GM21576 (cell line): Measurements from ENCODE around the gene GMDS.
A peak's percentile ranks its signal among the peaks of the same experiment; 100 is the strongest.

Experiments used
- ATAC-seq: cut with Tn5 transposase; IDR thresholded peaks from one replicate; pipeline ENCODE4 v1.9.1; 2021; ENCODE audit warnings: mild to moderate bottlenecking, moderate library complexity; ENCODE audit not compliant: unreplicated experiment

Gene GMDS

DNA sequence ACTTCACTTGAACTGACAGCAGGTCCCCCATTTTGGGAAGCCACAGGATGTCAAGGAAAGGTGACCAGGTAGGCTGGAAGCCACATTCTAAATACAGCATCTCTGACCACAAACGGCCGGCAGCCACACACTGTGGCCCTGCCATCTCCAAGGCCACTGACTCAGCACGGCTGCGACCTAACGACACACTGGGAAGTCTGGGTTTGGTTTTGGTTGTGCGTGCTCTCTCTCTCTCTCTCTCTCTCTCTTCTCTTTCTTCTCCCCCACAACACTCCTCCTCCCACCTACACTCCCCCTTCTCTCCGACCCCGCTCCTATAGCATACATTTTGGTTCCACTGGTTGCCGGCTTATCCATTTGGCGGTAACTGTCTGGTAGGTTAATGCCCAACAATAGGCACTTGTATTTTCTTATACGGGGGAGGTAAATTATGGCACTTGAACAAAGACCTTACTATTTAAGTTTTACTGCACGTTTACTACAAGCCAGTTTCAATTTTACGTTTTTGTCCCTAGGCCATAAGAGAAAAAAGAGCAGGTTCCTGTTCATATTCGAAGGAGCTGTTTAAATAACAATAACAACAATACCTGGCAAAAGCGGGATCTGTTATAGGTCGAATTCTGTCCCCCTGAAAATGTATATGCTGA, 103.6 kb downstream of the GMDS start:
- ATAC-seq, result no peak

- ATAC-seq, result no peak
Measured at GRCh38 chr6:2140438-2141128, 104.8 kb downstream of the GMDS start.

- no peak for ATAC-seq
Measured at GRCh38 chr6:2135401-2135800, 110.0 kb downstream of the GMDS start.

DNA sequence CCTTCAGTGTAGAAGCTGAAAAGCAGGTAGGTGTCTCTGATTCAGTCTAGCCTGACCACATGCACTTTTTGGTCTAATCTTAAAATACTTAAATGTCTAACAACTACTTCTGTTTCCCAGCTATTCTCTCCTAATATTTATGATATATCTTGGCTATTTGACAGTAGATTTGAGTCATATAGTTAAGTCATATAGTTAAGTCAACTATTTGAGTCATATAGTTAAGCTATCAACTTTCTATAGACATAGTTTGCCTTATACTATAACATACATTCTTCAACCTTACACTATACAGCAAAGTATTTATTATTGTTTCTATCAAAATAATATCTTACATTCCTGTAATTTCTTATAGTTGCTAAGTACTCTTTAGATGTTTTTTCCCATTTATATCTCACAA, 110.9 kb downstream of the GMDS start:
- ATAC-seq, result no peak

DNA sequence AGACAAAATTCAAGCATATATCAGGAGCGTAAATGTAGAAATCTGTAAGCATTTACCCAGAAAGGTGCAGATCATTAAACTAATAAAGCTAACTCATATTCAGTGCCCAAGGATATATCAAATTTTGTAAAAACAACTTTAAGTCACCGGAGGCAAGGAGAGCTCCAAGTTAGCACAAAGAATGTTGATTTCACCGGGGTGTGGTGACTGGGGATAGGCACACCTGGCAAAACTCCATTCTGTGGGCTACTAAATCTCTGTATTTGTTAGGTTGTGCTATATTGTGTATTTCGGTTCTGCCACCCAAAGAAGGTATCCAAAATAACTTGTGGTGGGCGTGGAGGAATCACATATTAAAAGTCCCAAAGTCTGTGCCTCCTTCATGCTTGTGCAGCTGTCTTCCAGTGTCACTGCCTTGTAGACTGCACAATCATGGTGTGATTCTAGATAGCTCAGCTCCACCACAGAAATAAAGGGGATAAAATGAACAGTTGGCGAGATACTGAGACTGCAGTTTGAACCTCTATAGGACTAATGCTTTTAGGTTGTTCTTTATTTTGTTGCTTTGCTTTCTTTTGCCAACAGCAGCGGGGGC, 111.6 kb downstream of the GMDS start:
- ATAC-seq, result no peak

DNA sequence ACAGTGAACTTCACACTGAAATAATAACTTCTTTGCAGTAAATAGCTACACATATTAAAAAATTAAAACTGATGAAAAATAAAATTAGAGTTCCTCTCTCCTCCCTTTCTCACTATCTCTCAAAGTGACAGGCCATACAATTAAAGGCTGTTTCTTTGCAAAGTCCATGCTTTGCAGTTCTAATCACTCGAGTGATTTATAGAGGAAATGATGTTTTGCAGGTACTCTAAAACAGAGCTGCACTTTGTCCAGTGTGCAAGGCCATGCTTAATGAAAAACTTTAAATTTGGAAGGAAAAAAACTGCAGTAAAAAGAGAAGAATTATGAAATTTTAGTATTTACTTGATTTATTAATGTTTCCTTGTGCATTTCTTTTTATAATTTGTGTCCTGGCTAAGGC, 112.5 kb downstream of the GMDS start:
- ATAC-seq, result no peak

GRCh38 chr6:2132416-2132815, 113.0 kb downstream of the GMDS start:
- ATAC-seq, result no peak

DNA sequence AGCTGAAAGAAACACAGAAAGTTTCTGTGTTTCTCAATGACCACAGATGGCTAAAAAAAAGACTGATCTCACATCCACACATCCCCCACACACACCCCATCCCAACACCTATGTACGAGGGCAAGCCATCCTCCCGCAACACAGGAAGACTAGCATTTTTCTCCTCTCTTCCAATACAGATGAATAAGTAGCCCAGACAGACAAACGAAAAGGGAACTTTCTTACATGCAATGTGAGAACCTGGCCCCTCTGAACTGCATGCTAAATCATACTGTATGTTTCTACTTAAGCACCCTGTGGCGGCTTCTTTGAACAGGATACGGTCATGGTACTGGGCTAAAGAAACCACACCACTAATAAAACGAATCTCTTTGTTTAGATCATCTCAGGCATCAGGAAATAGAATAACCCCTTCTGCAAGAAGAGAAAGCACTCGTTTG, 116.2 kb downstream of the GMDS start:
- peak; percentile 51 for ATAC-seq

DNA sequence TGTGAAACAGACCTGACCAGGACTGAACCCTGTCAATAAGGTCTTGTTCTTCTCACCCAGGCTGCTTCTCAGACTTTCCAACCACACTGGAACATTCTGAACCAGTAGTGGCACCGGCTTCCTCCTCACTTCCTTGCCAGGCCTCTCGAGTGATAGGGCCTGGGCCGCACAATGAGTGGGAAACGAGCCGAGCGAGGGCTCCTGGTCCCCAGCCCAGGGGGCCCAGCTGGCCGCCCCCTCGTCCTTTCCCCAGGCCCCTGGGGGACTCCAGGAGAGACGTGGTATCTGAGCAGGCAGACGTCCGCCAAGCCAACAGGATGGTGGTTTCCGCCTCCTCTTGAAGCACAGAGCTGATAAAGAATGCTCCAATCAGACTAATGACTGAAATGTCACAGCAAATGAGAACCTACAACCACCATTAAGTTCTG, 117.9 kb downstream of the GMDS start:
- ATAC-seq, result peak; percentile 50

DNA sequence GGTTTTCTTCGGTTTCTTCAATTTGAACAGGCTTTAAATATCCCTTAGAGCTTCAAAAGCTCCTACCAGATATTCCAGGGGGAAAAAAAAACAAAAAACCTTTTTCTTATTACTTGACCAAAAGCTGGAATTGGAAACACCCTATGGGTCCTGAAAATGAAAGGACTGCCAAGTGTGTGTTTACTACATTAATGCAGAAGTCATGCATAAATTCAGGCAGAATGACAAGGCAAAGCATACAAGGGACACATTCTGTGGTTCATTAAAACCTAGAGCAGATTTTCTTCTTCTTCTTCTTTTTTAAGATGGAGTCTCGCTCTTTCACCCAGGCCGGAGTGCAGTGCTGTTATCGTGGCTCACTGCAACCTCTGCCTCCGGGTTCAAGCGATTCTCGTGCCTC, 119.1 kb downstream of the GMDS start:
- ATAC-seq, result no peak

GRCh38 chr6:2125158-2125557, 120.2 kb downstream of the GMDS start:
- ATAC-seq, result no peak

DNA sequence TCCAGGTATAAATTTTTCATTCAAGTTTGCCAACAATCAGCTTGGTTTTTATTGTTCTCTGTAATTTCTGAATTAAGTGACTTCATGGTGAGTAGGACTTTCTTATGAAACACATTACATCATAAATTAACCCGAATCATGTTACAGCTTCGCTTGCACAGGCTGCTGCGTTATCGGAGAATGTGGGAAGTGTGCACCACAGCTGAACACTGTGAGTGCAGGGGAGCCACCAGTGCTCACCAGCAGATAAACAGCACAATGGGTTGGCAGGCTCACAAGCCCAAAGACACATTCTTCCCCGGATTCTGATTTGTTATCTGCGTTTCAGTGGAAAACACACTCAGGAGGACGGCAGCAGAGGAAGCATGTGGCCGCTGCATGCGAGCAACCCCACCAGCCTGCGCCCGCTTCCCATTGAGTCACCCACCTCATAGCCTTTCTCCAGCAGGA, 121.1 kb downstream of the GMDS start:
- no peak for ATAC-seq

GRCh38 chr6:2120912-2121311, 124.5 kb downstream of the GMDS start:
- ATAC-seq, result no peak

GRCh38 chr6:2119275-2119674, 126.1 kb downstream of the GMDS start:
- no peak for ATAC-seq

DNA sequence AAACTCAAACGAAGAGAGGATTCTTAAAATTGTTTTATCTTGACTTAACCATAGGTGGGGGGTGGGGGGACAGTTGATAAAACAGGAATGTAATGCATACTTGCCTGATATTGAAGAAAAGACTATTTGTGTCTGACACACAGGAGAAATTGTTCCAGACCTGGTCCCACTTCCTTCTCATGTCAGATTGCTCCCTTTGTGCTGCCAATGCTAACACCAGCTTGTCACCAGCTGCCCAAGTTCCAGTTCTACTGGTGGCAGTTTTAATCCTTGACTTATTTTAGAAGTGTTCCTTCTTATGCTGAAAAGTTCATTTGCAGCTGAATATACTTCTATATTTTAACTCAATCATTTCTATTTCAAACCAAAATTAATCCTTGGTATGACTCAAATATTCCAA, 127.3 kb downstream of the GMDS start:
- ATAC-seq, result no peak

DNA sequence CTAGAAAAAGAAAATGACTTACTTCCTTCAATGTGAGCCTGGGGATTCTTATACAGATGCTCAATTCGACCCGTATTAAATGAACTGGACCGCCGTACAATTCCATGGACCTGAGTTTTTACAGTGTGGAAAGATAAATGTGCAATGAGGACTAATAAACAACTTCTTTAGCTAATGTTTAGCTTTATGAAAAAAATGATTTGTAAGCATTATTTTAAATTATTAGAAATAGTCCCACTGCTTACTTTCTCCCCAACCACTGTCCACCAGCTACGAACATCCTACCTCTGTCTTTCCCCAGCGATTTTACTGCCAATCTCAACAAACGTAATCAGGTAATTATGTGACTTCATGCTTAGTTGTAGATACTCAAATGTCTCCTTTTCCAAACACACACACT, 128.0 kb downstream of the GMDS start:
- ATAC-seq, result no peak

GRCh38 chr6:2116496-2116895, 128.9 kb downstream of the GMDS start:
- ATAC-seq, result no peak

DNA sequence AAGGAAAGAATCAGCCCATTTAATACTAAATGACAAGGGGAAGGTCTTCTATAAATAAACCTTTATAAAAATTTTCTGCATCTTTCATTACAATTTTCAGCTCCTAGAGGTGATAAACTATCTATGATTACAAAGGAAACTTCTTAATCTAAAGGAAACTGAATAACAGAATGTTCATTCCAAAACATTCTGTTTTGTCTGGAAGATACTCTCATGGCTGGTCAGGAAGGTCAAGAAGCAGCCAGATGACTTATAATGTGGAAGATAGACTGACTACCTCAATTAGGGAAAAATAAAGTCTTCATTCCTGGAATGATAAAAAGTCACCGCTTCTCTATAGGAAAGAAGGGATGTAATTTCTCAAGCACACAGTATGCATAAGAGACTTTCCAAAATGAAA, 131.3 kb downstream of the GMDS start:
- no peak for ATAC-seq

- no peak for ATAC-seq
Measured at GRCh38 chr6:2111162-2111677, 134.2 kb downstream of the GMDS start.

DNA sequence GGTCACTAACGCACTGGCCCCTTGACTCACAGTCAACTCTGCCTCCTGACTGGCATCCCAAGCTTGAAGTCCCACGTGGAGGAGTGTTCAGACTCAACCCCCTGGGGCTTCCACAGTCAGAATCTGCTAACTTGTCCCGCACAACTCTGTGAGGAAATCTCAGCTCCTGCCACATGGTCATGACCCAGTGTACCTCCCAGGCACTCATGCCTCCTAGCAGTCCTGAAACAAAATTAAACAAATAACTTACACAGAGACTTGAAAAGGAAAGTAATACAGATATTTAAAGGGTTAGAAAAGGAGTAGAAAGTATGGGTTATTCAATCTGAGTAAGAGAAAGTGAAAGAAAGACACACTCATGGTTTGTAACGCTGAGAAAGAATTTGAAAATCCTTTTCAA, 134.9 kb downstream of the GMDS start:
- peak; percentile 65 for ATAC-seq

- ATAC-seq, result no peak
Measured at GRCh38 chr6:2109796-2110195, 135.6 kb downstream of the GMDS start.

GRCh38 chr6:2108700-2109306, 136.6 kb downstream of the GMDS start:
- ATAC-seq, result no peak
